IMR-90 (cell line): ENCODE results near the gene PPT2. TPM values are rescaled to one million over a fixed set of nuclear protein-coding genes. Genes with fewer than 3 reads are reported as not detected.

Experiments
- ATAC-seq: fragments of 200-7000 bp; cut with Tn5 transposase; 2 replicates; pipeline ENCODE4 v1.9.1; 2020; ENCODE audit warnings: low read depth, mild to moderate bottlenecking, moderate library complexity
- BruUV-seq: library from RNA; stranded (reverse); fragments of 400-500 nt; replicated peaks from 2 replicates; lab custom pipeline; 2021; lab: Mats Ljungman, UMichigan
- CTCF ChIA-PET: fragments of 300-600 bp; formaldehyde crosslinking; extraction: SDS; loops from one replicate; lab custom pipeline; 2021; ENCODE audit warnings: antibody characterized with exemption; lab: Yijun Ruan, JAX
- POLR2A ChIA-PET: fragments of 300-600 bp; sonication (Branson Sonifier 250); formaldehyde crosslinking; loops from one replicate; lab custom pipeline; 2022; ENCODE audit warnings: antibody characterized with exemption; ENCODE audit not compliant: unreplicated experiment; lab: Charles Lee
- DNase-seq: peaks from one replicate; pipeline ENCODE4 v3.0.0; 2013
- H2AFZ ChIP-seq: replicated peaks from 2 replicates; pipeline ENCODE3; 2013; ENCODE audit warnings: low read length, mild to moderate bottlenecking; ENCODE audit not compliant: poor library complexity
- H2AK5ac ChIP-seq: 2 replicates; pipeline ENCODE4 v1.6.1; 2013; ENCODE audit warnings: low read depth, low read length, inconsistent platforms
- H2AK9ac ChIP-seq: replicated peaks from 2 replicates; pipeline ENCODE3; 2013; ENCODE audit warnings: mild to moderate bottlenecking, low read depth, low read length, moderate library complexity; ENCODE audit not compliant: poor library complexity
- H2BK120ac ChIP-seq: 2 replicates; pipeline ENCODE4 v1.6.1; 2013; ENCODE audit warnings: low read depth, low read length, inconsistent platforms
- H2BK15ac ChIP-seq: 3 replicates; pipeline ENCODE4 v1.6.1; 2013; ENCODE audit warnings: low read depth, low read length, inconsistent platforms
- H2BK20ac ChIP-seq: 2 replicates; pipeline ENCODE4 v1.6.1; 2013; ENCODE audit warnings: low read depth, mild to moderate bottlenecking, inconsistent platforms, low read length, moderate library complexity
- H2BK5ac ChIP-seq: 2 replicates; pipeline ENCODE4 v1.6.1; 2013; ENCODE audit warnings: mild to moderate bottlenecking, low read depth, low read length, inconsistent platforms; ENCODE audit not compliant: poor library complexity, severe bottlenecking
- H3K14ac ChIP-seq: replicated peaks from 2 replicates; pipeline ENCODE4 v1.6.1; 2013; ENCODE audit warnings: low read depth, low read length, inconsistent platforms
- H3K18ac ChIP-seq: 2 replicates; pipeline ENCODE4 v1.6.1; 2013; ENCODE audit warnings: low read depth, low read length, control low read depth
- H3K23ac ChIP-seq: 2 replicates; pipeline ENCODE4 v1.6.1; 2013; ENCODE audit warnings: low read depth, low read length, inconsistent platforms
- H3K27ac ChIP-seq: 2 replicates; pipeline ENCODE4 v1.5.1; 2013; ENCODE audit warnings: mild to moderate bottlenecking, control low read depth, low read length; ENCODE audit not compliant: insufficient read depth
- H3K27me3 ChIP-seq: 2 replicates; pipeline ENCODE4 v1.6.1; 2013; ENCODE audit warnings: low read length; ENCODE audit not compliant: control insufficient read depth, insufficient read depth
- H3K36me3 ChIP-seq: 2 replicates; pipeline ENCODE4 v1.6.1; 2013; ENCODE audit warnings: low read length, mixed read lengths; ENCODE audit not compliant: control insufficient read depth, insufficient read depth
- H3K4ac ChIP-seq: 2 replicates; pipeline ENCODE4 v1.6.1; 2013; ENCODE audit warnings: low read depth, low read length, inconsistent platforms
- H3K4me1 ChIP-seq: 2 replicates; pipeline ENCODE4 v1.6.1; 2013; ENCODE audit warnings: low read length, mixed read lengths; ENCODE audit not compliant: control insufficient read depth, insufficient read depth
- H3K4me2 ChIP-seq: 2 replicates; pipeline ENCODE4 v1.6.1; 2013; ENCODE audit warnings: low read depth, mild to moderate bottlenecking, control low read depth, low read length, moderate library complexity
- H3K4me3 ChIP-seq: 2 replicates; pipeline ENCODE4 v1.5.1; 2013; ENCODE audit warnings: low read depth, mild to moderate bottlenecking, control low read depth, low read length, moderate library complexity; ENCODE audit not compliant: insufficient read depth
- H3K56ac ChIP-seq: 2 replicates; pipeline ENCODE4 v1.6.1; 2013; ENCODE audit warnings: low read length, inconsistent platforms; ENCODE audit not compliant: insufficient read depth; ENCODE audit errors: extremely low read depth
- H3K79me1 ChIP-seq, 2 experiments: 2 replicates each; pipeline ENCODE4 v1.6.1; 2013; ENCODE audit warnings: low read length in 2 of 2, inconsistent platforms in 1 of 2, low read depth in 1 of 2
- H3K9ac ChIP-seq: 2 replicates; pipeline ENCODE4 v1.6.1; 2013; ENCODE audit warnings: low read depth, low read length, control low read depth
- H3K9me1 ChIP-seq: 2 replicates; pipeline ENCODE4 v1.6.1; 2013; ENCODE audit warnings: low read length, inconsistent platforms; ENCODE audit not compliant: insufficient read depth
- H3K9me3 ChIP-seq: 2 replicates; pipeline ENCODE4 v1.6.1; 2013; ENCODE audit warnings: low read length; ENCODE audit not compliant: control insufficient read depth, insufficient read depth
- H4K20me1 ChIP-seq: 2 replicates; pipeline ENCODE4 v1.6.1; 2013; ENCODE audit warnings: low read length, inconsistent platforms; ENCODE audit not compliant: insufficient read depth
- H4K5ac ChIP-seq: 2 replicates; pipeline ENCODE4 v1.6.1; 2013; ENCODE audit warnings: mild to moderate bottlenecking, low read depth, low read length, control low read depth
- H4K8ac ChIP-seq, 2 experiments: 2 replicates each; pipeline ENCODE4 v1.6.1; 2013; ENCODE audit warnings: low read depth in 2 of 2, low read length in 2 of 2, control low read depth in 1 of 2, inconsistent platforms in 1 of 2
- H4K91ac ChIP-seq: 2 replicates; pipeline ENCODE4 v1.6.1; 2013; ENCODE audit warnings: low read depth, low read length, inconsistent platforms; ENCODE audit not compliant: insufficient read depth
- BHLHE40 ChIP-seq: fragments of 150-350 bp; IDR thresholded peaks from 2 replicates; pipeline ENCODE4 v1.6.1; 2016; ENCODE audit warnings: mild to moderate bottlenecking, low read depth, low read length
- CEBPB ChIP-seq: IDR thresholded peaks from 2 replicates; pipeline ENCODE4 v1.6.1; 2012; ENCODE audit warnings: low read depth, low read length, improper control_type of control experiment
- CTCF ChIP-seq: conservative IDR thresholded peaks from 2 replicates; pipeline ENCODE4 v1.5.1; 2012; ENCODE audit warnings: mild to moderate bottlenecking, low read depth, low read length, improper control_type of control experiment
- MAZ ChIP-seq: IDR thresholded peaks from 2 replicates; pipeline ENCODE4 v1.6.1; 2012; ENCODE audit warnings: low read depth, mild to moderate bottlenecking, low read length, improper control_type of control experiment, moderate library complexity, borderline replicate concordance
- NFE2L2 ChIP-seq: fragments of 150-350 bp; IDR thresholded peaks from 2 replicates; pipeline ENCODE4 v1.6.1; 2016; ENCODE audit warnings: low read depth, mild to moderate bottlenecking, low read length
- POLR2A ChIP-seq: IDR thresholded peaks from 2 replicates; pipeline ENCODE4 v1.6.1; 2012; ENCODE audit warnings: mild to moderate bottlenecking, low read depth, low read length
- RAD21 ChIP-seq: IDR thresholded peaks from 2 replicates; pipeline ENCODE4 v1.6.1; 2012; ENCODE audit warnings: low read length, improper control_type of control experiment
- RCOR1 ChIP-seq: IDR thresholded peaks from 2 replicates; pipeline ENCODE4 v1.6.1; 2012; ENCODE audit warnings: mild to moderate bottlenecking, low read length, improper control_type of control experiment; ENCODE audit not compliant: insufficient replicate concordance
- SMC3 ChIP-seq: fragments of 150-350 bp; IDR thresholded peaks from 2 replicates; pipeline ENCODE4 v1.6.1; 2016; ENCODE audit warnings: low read depth, mild to moderate bottlenecking, antibody characterized with exemption, low read length, moderate library complexity
- USF2 ChIP-seq: fragments of 150-350 bp; IDR thresholded peaks from 2 replicates; pipeline ENCODE4 v1.6.1; 2017; ENCODE audit warnings: mild to moderate bottlenecking, antibody characterized with exemption, low read length, low read depth
- WGBS, 2 experiments: methylation state at CpG; one replicate each; pipeline versions ENCODE4 v1.1.5 to v1.1.7; 2013; ENCODE audit warnings: missing lambda C conversion rate in 2 of 2; ENCODE audit not compliant: insufficient read length in 1 of 2; ENCODE audit errors: extremely low coverage in 2 of 2; 5-methylcytosine and 5-hydroxymethylcytosine counted together
- dilution Hi-C: fragments of 300-500 bp; cut with HindIII; formaldehyde crosslinking; loops from one replicate; pipeline ENCODE4 v1.14.3; 2018; ENCODE audit warnings: low sequenced_read_pairs; ENCODE audit not compliant: unreplicated experiment
- in situ Hi-C: fragments of 300-500 bp; cut with MboI; formaldehyde crosslinking; loops from 3 replicates; pipeline ENCODE4 v1.14.3; 2019; ENCODE audit warnings: low sequenced_read_pairs, inconsistent platforms, mixed read lengths
- intact Hi-C: fragments of 100-400 bp; cut with micrococcal nuclease; formaldehyde crosslinking; loops from 2 replicates; pipeline ENCODE4 v1.10.0; 2022
- polyA plus RNA-seq, 3 experiments: library from polyadenylated mRNA; depleted of rRNA; stranded (reverse); fragments of >200 nt; gene quantifications; 2 replicates each; pipeline ENCODE4 v1.2.3, GENCODE V29; 2012; ENCODE audit warnings: low replicate concordance in 1 of 3
- total RNA-seq: library from RNA; depleted of rRNA; stranded (reverse); fragments of >200 nt; gene quantifications from 2 replicates; pipeline ENCODE4 v1.2.3, GENCODE V29; 2012

Gene PPT2
- total and polyA plus RNA-seq, 2 of the 4 experiments (the other 2 are of a cell fraction) = 3.2 to 16.2 TPM

- no peak overlapping the region for H2BK15ac ChIP-seq
- H4K20me1 ChIP-seq = peaks cover 4% of the 10 kb centered on the region; the same call in 1 of the 2 replicates
- intact Hi-C loops (loop anchor here (5.0 kb wide), 2 partner anchors 61 to 296 kb away; partner anchors contain the start of genes AGPAT1 and RNF5), in situ Hi-C loops (loop anchor here (5.0 to 10.0 kb wide), 3 partner anchors 41 to 142 kb away; partner anchors contain the start of genes DXO, GPSM3 and PBX2), dilution Hi-C loops (no loop called here)
- H3K27me3 ChIP-seq = no peaks in the 10 kb centered on the region
- H3K4me1 ChIP-seq = peaks cover 23% of the 10 kb centered on the region
- WGBS, 2 experiments = no CpG with 5 or more reads among the region's 7 CpGs
- H3K56ac ChIP-seq = no peak overlapping the region
- BruUV-seq = no TSS peak
- H2BK120ac ChIP-seq = 0 out of 2 replicates have a peak overlapping the region, but pooled peaks have one; percentile 16
- H3K9ac ChIP-seq = no peak overlapping the region
- no peak overlapping the region for H3K4me2 ChIP-seq
- no peak overlapping the region for H3K23ac ChIP-seq
- H3K79me1 ChIP-seq = peaks cover 0 to 9% of the 10 kb centered on the region in 2 experiments; a peak in 1 of 4 replicates
- ATAC-seq (no peak), DNase-seq (no peak)
- no peak overlapping the region for H3K4ac ChIP-seq
- no peak overlapping the region for H3K18ac ChIP-seq
- H3K27ac ChIP-seq = no peak overlapping the region
- 0 out of 2 replicates have a peak overlapping the region, but pooled peaks have one; percentile 30 for H2AK5ac ChIP-seq
- peak overlapping the region; percentile 59 for H2AK9ac ChIP-seq
- H3K14ac ChIP-seq = no peak overlapping the region
- TF ChIP-seq RCOR1 (no peak), NFE2L2 (no peak), MAZ (no peak), CEBPB (no peak), BHLHE40 (no peak), CTCF (peak; percentile 49), RAD21 (peak; percentile 44), POLR2A (no peak), SMC3 (peak; percentile 40), USF2 (no peak)
- H2BK5ac ChIP-seq = no peak overlapping the region
- ChIA-PET POLR2A (no interaction called here), CTCF (interaction anchor here (0.6 to 1.9 kb wide), 2 partner anchors 9 to 45 kb away, joined by 6 read pairs; no protein-coding TSS in a partner anchor)
- H3K4me3 ChIP-seq = no peak overlapping the region
- H2BK20ac ChIP-seq = no peak overlapping the region
- peaks cover 34% of the 10 kb centered on the region for H3K36me3 ChIP-seq
- H3K9me1 ChIP-seq = peaks cover 9% of the 10 kb centered on the region
- no peaks in the 10 kb centered on the region for H3K9me3 ChIP-seq
- H4K5ac ChIP-seq = no peak overlapping the region
- H4K8ac ChIP-seq = no peak overlapping the region
- no peak overlapping the region for H2AFZ ChIP-seq
- peak overlapping the region; percentile 39; the same call in 1 of the 2 replicates for H4K91ac ChIP-seq
Measured at GRCh38 chr6:32116674-32117073, 37.3 kb upstream of the PPT2 start.
